Heart right ventricle (tissue), 16 donors: ENCODE measurements around the gene PTHLH. TPM values are rescaled to one million over a fixed set of nuclear protein-coding genes. Genes with fewer than 3 reads are reported as not detected.

Experiments
- ATAC-seq, 8 donors: fragments of 200-7000 bp; cut with Tn5 transposase; one replicate each; pipeline ENCODE4 v1.9.1; 2020; ENCODE audit warnings: mild to moderate bottlenecking in 8 of 8, moderate library complexity in 8 of 8, moderate number of reproducible peaks in 1 of 8
- DNase-seq, 2 donors: peaks; one replicate each; pipeline ENCODE4 v3.0.0-alpha.2; 2020
- H3K27ac ChIP-seq, 10 donors: fragments of 200-600 bp; sonication (generic) in 2 of 10; one replicate each; pipeline versions ENCODE4 v1.5.0 to v1.8.0; 2020 to 2022; ENCODE audit warnings: mild to moderate bottlenecking in 3 of 10
- H3K27me3 ChIP-seq, 7 donors: fragments of 200-600 bp; one replicate each; pipeline ENCODE4 v1.8.0; 2021 to 2022; ENCODE audit warnings: mild to moderate bottlenecking in 2 of 7
- H3K36me3 ChIP-seq, 9 donors: fragments of 200-600 bp; sonication (generic) in 1 of 9; one replicate each; pipeline versions ENCODE4 v1.5.0 to v1.8.0; 2020 to 2022; ENCODE audit warnings: mild to moderate bottlenecking in 2 of 9
- H3K4me1 ChIP-seq, 9 donors: fragments of 200-600 bp; sonication (generic) in 1 of 9; one replicate each; pipeline versions ENCODE4 v1.5.0 to v1.8.0; 2020 to 2022; ENCODE audit warnings: mild to moderate bottlenecking in 4 of 9
- H3K4me3 ChIP-seq, 10 donors: fragments of 200-600 bp; sonication (generic) in 2 of 10; one replicate each; pipeline versions ENCODE4 v1.5.0 to v1.8.0; 2020 to 2022; ENCODE audit warnings: mild to moderate bottlenecking in 7 of 10, moderate library complexity in 2 of 10
- H3K9me3 ChIP-seq, 11 donors: fragments of 200-600 bp in 10 of 11; sonication (generic) in 2 of 11; one replicate each; pipeline versions ENCODE4 v1.5.0 to v1.8.0; 2013 to 2022; ENCODE audit warnings: mild to moderate bottlenecking in 2 of 11, control low read depth in 1 of 11, moderate library complexity in 1 of 11
- WGBS, 2 donors: extraction: QIAGEN DNeasy Blood & Tissue Kit; methylation state at CpG; one replicate each; pipeline ENCODE4 v1.1.7; 2013; ENCODE audit warnings: inconsistent platforms in 1 of 2; 5-methylcytosine and 5-hydroxymethylcytosine counted together
- intact Hi-C, 10 donors: fragments of 100-400 bp; cut with DNase I; formaldehyde crosslinking; loops; one replicate each; pipeline versions ENCODE4 v1.11.1 to v1.14.2; 2022
- polyA plus RNA-seq, 2 donors: library from polyadenylated mRNA; stranded (reverse); fragments of 200-250 nt; gene quantifications; one replicate each; pipeline ENCODE4 v1.2.3, GENCODE V29; 2013
- total RNA-seq, 10 donors: library from RNA; stranded (reverse); fragmentation: NEBNext Ultra II Directional in 3 of 10; extraction: Animal tissue kit (Norgen Biotek cat#: 25700) in 3 of 10; gene quantifications; one replicate each; pipeline versions ENCODE4 v1.2.1 to v1.2.4, GENCODE V29; 2021 to 2023
- TF ChIP-seq, protein P1 (sequence below), 9 donors: fragments of 200-600 bp; sonication (generic) in 2 of 9; IDR thresholded peaks; one replicate each; pipeline versions ENCODE4 v1.5.0 to v1.8.0; 2021 to 2022; ENCODE audit warnings: antibody characterized with exemption in 9 of 9, mild to moderate bottlenecking in 5 of 9, moderate library complexity in 1 of 9
- donor health status: Arrhythmogenic right ventricular cardiomyopathy.
- donor health status: ischemic (EF 13 %, LVEDD 7.1; RV severe dilation, severe dysfunction).
- donor health status: healthy with polysubstance abuse.
- donor health status: DM: no; HTN: yes; CAD: no.
- donor health status: DM: no; HTN: no; CAD: no.
- donor health status: ischemic (EF 25% LVEDD 6.9; RV normal size, moderate dysfunction).
- donor health status: ischemic (EF 25% LVEDD 5.7; RV mildly dilated, moderate dysfunction).
- donor health status: healthy.
- donor health status: DM: yes; HTN: yes; CAD: no.
- donor health status: Ischemic cardiomyopathy.
- donor health status: ischemic (EF 35%, LVEDD 5.7; RV mildly dilated, moderate dysfunction).
- donor health status: nonischemic (EF 11% LVEDD 7.7; RV severe dilation, severe dysfunction).
- donor health status: DM: yes; HTN: yes; CAD: no.
- donor health status: PGD.
- donor health status: ischemic (EF 29% LVEDD 5.4; RV normal size, mild dysfunction).
- donor health status: nonischemic (EF 23%, LVEDD 6.1; RV moderate dilation, normal function).

Gene PTHLH
- total and polyA plus RNA-seq, 12 donors: 0.21 to 9.4 (median 1.3) TPM; not detected in 2

- TF ChIP-seq, protein P1, sequence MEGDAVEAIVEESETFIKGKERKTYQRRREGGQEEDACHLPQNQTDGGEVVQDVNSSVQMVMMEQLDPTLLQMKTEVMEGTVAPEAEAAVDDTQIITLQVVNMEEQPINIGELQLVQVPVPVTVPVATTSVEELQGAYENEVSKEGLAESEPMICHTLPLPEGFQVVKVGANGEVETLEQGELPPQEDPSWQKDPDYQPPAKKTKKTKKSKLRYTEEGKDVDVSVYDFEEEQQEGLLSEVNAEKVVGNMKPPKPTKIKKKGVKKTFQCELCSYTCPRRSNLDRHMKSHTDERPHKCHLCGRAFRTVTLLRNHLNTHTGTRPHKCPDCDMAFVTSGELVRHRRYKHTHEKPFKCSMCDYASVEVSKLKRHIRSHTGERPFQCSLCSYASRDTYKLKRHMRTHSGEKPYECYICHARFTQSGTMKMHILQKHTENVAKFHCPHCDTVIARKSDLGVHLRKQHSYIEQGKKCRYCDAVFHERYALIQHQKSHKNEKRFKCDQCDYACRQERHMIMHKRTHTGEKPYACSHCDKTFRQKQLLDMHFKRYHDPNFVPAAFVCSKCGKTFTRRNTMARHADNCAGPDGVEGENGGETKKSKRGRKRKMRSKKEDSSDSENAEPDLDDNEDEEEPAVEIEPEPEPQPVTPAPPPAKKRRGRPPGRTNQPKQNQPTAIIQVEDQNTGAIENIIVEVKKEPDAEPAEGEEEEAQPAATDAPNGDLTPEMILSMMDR (IDR thresholded peaks at IDR 0.05): no peak
- H3K27me3 ChIP-seq: no peaks in the 10 kb centered on the region
- intact Hi-C loops: no loop called here
- H3K4me1 ChIP-seq: no peaks in the 10 kb centered on the region
- H3K9me3 ChIP-seq: peaks cover 0 to 14% (median 4%) of the 10 kb centered on the region in 11 donors
- no peaks in the 10 kb centered on the region for H3K36me3 ChIP-seq
- no peak overlapping the region for H3K27ac ChIP-seq
- H3K4me3 ChIP-seq: no peak overlapping the region
- no peak for DNase-seq
- 93 to 100% methylated on average over 1 of the region's 1 CpG for WGBS, 2 donors
- ATAC-seq: no peak
These were observed 22.9 kb upstream of the PTHLH start for GRCh38 chr12:27995406-27995805.

DNA sequence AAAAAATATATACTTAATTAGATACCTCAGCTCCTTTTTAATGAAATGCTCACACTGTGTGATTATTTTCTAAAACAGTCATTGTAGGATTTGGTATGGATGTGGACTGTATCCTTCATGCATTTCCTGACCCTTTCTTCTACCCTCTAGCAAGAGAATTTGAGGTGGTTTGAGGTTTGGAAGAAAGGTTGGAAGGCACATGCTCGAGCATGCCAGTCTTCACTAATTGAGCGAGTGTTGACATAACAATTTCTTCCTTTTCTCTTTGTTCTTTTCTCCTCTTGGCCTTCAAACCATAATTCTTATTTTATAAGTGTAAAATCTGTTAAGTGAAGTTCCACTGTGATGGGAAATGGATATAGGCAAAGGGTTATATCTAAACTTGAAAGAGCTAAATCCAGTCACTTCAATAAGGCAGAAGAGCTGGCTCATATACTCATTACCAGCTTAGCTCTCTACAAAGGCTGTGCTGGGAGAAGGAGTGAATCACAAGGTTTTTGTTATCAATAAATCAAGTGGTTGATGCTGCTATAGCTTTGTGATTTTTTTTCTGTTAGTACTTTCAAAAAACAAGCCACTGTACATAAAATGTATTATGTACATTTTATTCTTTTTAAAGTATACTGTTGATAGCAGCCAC, 16.2 kb upstream of the PTHLH start:
- H3K4me3 ChIP-seq: no peak overlapping the region
- no peak overlapping the region for H3K27ac ChIP-seq
- peaks cover 0 to 15% (median 6%) of the 10 kb centered on the region in 11 donors for H3K9me3 ChIP-seq
- no peaks in the 10 kb centered on the region for H3K36me3 ChIP-seq
- no peaks in the 10 kb centered on the region for H3K4me1 ChIP-seq
- DNase-seq: no peak
- intact Hi-C loops: loop anchor here in 1 of 10 donors (10.0 kb wide), 1 partner anchor 106 kb away; no protein-coding TSS in a partner anchor
- peaks cover 0 to 5% (median 0%) of the 10 kb centered on the region in 7 donors for H3K27me3 ChIP-seq
- WGBS, 2 donors: 93 to 94% methylated on average over 2 of the region's 2 CpGs
- ATAC-seq: no peak
- TF ChIP-seq, protein P1 (IDR thresholded peaks at IDR 0.05): no peak

GRCh38 chr12:27987331-27987730, 14.8 kb upstream of the PTHLH start:
- Histone ChIP-seq H3K27me3 (peaks cover 0 to 5% (median 0%) of the 10 kb centered on the region in 7 donors), H3K27ac (no peak overlapping the region), H3K36me3 (no peaks in the 10 kb centered on the region), H3K9me3 (peaks cover 0 to 15% (median 6%) of the 10 kb centered on the region in 11 donors), H3K4me3 (no peak overlapping the region), H3K4me1 (no peaks in the 10 kb centered on the region)
- 57 to 59% methylated on average over 5 of the region's 5 CpGs for WGBS, 2 donors
- ATAC-seq (no peak), DNase-seq (no peak)
- TF ChIP-seq, protein P1 (IDR thresholded peaks at IDR 0.05): no peak
- intact Hi-C loops: loop anchor here in 1 of 10 donors (10.0 kb wide), 1 partner anchor 107 kb away; no protein-coding TSS in a partner anchor

DNA sequence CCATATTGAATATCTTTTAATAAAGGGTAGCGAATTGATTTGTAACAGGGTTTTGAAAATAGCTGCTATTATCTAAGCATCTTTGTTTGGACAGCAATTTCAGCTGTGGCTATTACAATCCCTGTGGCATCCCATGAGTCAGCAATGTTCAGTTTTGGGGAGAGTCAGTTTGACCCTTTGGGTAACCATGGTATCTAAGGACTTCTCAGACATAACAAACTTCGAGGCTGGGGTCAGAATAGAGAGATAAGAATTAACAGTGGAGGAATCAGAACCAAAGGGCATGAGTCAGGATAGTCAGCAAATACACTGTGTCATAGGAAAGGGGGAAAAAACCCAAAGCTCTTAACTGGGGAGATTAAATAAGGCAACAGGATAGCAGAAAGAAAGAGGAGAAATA, 11.7 kb upstream of the PTHLH start:
- 63% methylated on average over 2 of the region's 2 CpGs for WGBS, 2 donors
- Histone ChIP-seq H3K4me3 (no peak overlapping the region), H3K27ac (no peak overlapping the region), H3K9me3 (peaks cover 0 to 2% (median 0%) of the 10 kb centered on the region in 11 donors), H3K36me3 (no peaks in the 10 kb centered on the region), H3K27me3 (peaks cover 0 to 12% (median 0%) of the 10 kb centered on the region in 7 donors), H3K4me1 (peaks cover 0 to 3% (median 0%) of the 10 kb centered on the region in 9 donors)
- ATAC-seq (no peak), DNase-seq (no peak)
- TF ChIP-seq, protein P1 (IDR thresholded peaks at IDR 0.05): no peak
- intact Hi-C loops: loop anchor here in 1 of 10 donors (10.0 kb wide), 1 partner anchor 111 kb away; no protein-coding TSS in a partner anchor
